NCI-H2029 treated with DMSO at 0.1 percent for 48 hours (cell line): ENCODE data around the gene ZNRF1.

Experiments
- DNase-seq: peaks from one replicate; lab custom pipeline; 2025; lab: John Stamatoyannopoulos, UW

The ZNRF1 gene

DNA sequence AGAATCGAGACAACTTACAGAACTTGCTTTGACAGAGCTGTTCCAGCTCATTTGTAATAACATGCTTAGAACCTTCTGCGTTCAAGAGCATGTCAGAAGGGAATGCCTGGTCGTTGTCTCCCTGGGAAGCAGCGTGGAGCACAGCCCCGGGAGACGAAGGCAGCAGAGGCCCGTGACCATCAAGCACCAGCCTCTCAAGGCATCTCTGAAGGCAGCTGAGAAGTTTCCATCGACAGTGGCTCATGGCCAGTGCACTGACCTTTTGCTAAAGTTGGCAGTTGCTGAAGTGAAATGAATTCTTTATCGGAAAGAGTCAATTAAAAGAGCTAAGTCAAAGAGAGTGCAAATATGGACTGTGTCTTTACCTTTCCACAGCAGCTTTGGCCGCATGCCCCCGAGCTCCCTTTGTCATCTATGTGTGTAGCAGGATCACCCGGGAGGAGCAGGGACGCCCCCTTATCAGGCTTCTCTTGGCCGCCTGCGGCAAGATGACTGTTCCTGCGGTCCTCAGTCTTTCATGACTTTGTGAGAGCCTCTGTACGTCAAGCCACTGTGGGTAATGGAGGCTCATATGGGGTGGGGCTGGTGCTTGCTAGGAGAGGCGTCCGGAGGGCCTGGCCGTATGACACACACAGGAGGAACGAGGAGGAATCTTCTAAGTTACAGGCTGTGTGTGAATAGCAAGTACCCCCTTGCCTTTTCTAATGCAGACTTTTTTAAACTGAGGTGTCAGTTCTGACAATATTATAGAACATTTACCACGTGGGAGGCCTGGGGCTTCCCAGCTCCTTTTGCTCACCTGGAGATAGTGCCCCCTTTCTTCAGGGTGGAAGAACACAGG, 63.5 kb downstream of the ZNRF1 start:
- no peak for DNase-seq

DNA sequence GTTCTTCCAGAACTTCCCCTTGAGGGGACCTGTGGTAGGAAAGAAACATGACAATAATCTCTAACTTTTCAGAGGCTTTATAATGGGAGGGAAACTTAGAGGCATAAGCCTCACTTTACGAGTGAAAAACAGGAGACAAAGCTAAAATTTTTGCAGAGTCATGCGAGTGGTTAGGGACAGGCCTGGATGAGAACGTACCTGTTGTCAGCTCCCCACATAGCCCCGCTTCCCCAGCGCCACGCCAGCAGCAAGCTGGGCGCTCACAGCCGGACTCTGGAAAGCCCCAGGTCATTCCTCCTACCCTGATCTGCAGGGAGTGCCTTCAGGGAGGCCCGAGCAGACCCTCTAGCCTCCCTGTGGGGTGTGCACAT, 64.1 kb downstream of the ZNRF1 start:
- no peak for DNase-seq

DNA sequence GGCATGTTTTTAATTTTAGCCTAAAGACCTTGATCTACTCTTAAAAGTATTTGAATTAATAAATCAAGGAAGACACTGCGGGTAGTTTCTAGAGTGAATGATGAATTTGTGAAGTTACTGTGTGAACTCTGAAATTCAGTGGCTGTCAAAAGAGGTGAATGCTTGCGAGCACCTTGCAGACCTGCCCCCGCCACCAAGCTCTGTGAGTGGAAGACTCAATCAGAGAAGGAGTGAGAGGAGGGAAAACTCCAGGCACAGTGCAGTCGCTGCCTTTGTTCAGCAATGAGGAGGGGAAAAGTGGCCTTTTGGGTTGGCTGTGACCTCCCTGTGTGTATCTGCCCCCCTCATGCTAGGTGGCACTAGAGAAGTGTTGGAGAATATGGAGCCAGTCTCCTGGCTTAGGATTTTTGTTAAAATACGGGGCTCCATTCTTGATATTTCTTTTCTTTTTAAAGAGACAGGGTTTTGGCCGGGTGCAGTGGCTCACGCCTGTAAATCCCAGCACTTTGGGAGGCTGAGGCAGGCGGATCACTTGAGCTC, 64.8 kb downstream of the ZNRF1 start:
- DNase-seq: no peak

DNA sequence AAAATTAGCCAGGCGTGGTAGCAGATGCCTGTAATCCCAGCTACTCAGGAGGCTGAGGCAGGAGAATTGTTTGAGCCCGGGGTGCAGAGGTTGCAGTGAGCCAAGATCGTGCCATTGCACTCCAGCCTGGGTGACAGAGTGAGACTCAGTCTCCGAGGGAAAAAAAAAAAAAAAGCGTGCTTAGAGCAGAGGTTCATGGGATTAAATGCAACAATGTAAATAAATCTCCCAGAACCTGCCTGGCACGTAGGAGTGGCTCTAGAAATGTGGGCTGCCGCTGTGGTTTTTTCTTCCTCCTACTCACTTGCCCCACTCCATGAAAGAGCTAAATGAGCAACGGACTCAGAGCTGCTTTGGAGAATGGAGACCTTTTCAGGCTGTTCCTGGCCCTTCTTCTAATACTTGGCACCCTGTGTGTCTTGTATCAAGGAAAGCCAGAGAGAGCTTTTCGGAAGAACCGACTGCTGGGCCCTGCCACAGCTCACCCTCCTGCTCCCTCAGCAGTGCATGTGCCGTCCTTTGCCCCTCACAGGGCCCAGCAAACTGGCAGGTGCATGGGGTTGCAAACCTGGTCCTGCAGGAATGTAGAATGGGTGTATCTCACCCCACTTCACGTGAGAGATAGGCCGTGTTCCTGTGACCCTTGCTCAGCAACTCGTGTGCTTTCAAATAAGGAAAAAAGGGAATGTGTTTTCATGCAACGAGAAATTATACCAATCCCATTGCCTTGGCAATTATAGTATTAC, 65.8 kb downstream of the ZNRF1 start:
- DNase-seq: peak; percentile 54

DNA sequence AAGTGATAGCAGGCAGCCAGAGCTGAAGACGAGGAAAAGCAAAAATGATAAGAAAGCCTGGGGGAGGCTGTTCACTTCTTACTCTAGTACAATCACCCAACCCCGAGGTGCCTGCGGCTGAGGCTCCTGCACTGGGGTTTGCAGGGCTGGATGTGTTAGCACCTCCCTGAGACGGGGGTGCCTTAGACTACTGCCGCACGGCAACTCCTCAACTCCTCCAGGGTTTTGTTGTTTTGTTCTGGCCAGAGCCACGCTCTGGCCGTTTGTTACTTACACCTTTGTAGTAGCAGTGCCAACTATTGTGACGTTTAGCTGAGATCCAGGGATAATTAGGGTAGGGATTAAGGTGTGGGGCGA, 66.3 kb downstream of the ZNRF1 start:
- DNase-seq: no peak

DNA sequence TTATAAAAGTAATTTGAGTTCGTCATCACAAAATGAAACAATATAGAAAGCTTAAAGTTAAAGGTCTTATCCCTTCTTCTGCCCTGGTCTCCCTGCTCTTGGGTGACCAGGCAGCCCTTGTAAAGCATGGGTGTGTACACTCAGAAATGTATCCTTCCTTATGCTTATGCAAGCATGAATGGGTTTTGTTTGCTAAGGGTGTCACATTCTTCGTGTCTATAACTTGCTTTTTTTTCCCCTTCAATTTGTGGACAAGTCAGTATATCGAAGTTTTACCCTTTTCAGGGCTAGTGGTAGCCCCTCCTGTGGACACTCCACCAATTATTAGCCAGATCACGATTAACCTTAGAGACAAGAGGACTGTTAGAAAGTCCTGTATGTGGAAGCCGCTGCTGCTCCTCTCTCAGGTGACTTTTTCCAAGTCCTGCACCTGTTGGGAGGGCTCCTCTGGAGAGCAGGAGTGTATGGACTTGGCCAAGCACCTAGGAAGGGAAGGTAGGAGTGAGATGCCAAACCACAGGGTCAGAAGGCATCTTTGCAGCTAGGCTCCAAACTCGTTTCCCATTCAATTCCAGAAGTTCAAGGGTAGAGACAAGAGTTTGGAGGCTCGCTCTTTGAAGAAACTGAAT, 66.8 kb downstream of the ZNRF1 start:
- no peak for DNase-seq

DNA sequence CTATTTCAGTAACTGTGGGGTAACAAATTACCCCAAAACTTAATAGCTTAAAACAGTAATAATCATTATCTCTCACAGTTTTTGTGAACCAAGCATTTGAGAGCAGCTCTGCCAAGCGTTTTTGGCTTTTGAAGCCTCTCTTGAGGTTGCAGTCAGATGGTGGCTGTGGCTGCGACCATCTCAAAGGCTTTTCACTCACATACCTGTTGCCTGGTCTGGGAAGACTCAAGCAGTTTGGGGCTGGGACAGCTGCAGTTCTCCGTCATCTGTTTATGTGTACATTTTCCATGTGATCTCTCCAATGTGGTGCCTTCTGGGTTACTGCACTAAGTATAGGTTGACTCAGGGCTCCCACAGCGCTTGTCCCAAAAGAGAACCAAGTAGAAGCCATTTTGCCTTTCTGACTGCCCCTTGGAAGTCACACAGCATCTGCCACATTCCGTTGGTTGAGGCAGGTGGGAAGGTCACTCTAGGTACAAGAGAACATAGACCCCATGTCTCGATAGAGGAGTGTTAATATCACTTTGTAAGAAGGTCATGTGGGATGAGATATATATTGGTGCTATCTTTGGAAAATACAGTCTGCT, 68.1 kb downstream of the ZNRF1 start:
- DNase-seq: no peak

DNA sequence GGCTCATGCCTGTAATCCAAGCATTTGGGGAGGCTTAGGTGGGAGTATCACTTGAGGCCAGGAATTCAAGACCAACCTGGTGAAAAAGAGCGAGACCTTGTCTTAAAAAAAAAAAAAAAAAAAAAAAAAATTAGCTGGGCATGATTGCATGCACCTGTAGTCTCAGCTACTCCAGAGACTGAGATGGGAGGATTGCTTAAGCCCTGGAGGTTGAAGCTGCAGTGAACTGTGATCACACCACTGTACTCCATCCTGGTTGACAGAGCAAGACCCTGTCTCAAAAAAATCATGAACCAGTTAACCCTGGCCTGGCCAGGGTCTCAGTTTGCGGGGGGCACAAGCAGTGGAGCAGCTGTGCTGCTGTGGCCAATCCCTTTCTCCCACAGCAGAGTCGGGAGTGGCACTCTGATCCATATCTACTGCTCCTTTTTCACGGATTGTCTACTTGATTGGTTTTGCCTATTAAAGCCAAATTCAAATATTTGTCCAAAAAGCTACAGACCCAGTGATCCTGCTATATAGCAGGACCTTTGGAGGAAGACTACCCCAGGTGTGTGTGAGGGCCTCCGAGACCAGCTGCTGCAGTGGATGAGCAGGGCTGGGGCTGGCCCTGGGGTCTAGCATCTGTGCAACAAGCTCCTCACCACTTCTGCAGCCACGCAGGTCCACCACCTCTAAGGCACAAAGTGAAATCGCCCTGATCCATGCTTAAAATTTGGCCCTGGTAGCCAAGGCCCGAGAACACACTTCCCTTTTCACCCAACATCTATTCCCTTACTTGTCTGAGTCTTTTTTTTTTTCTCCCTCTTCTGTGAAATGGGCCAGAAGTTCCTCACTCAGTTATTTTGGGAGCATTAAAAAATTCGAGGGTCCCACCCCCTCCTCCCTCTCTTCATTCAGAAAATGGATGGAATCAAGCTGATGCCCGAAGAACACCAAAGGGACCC, 69.5 kb downstream of the ZNRF1 start:
- no peak for DNase-seq

DNA sequence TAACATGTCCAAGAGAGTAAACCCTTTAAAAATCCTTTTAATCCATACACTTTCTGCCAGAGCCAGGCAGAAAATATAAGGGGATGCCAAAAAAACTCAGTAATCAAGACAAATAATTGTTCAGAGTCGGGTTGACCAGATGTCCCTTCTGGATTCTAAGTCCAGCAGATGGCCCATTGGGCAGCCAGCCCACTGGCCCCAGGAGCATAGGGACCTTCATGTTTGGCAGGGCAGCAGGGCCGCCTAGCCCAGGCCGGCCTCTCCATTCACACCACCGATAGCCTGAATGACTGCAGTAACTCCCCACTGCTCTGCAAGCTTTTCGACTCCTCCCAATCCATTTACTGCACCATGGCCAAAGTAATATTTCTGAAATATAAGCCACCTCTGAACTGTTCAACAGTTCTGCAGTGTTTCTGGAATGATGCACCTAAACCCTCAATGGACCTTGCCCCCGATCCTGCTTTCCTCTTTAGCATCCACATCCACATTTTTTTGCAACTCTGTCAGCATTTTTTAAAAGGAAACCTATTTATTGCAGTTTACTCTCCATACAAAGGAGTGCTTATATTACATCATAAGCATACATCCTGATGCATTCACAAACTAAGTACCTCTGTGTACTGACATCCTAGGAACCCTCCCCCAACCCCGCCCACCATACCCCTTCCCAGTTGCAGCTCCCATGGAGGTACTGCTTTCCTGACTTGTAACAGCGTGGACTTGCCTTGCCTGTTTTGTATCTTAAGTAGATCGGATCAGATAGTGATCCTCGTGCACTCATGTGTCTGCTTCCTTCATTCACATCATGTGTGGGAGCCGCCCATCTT, 71.4 kb downstream of the ZNRF1 start:
- no peak for DNase-seq

DNA sequence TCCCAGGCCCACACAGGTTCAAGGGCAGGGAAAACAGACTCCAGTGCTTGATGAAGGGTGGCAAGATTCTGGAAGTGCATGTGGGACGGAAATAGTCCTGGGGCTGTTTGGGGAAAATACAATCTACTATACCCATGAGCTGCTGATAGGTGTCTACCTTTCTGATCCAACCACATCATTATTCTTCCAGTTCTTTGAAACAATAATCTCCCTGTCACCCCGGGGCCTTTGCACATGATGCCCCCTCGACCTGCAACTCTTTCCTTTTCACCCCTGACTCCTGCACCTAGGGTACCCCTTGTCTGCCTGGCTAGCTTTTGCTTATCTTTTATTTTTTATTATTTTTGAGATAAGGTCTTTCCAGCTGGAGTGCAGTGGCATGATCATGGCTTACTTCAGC, 72.8 kb downstream of the ZNRF1 start:
- no peak for DNase-seq

DNA sequence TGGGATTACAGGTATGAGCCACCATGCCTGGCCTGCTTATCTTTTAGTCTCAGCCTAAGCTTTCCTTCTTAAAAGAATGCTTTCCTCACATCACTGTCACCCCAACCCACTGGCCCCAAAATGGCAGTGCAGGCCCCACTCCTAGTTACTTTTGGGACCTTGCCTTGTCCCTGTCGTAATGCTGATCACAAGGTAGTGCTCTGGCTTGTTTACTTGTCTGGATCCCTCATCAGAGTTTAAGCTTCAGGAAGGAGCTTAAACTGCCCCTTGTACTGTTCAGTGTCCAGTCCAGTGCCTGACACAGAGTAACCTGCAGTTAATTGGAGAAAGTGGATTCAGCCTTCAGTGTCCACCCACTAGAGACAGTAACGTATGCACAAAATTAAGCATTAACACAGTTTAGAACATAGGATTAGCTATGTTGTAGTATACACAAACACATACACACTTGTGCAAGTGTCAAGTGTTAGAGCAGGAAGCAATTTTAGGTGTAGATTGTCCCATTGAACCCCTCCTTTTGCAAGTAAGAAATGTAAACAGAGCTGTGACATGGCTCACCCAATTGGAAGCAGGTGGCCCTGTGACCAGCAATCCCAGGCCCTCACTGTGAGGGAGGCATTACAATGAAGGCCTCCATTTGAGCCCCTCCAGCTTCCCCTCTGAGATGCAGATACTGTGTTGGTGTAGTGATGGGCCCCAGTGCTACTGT, 73.6 kb downstream of the ZNRF1 start:
- DNase-seq: no peak

DNA sequence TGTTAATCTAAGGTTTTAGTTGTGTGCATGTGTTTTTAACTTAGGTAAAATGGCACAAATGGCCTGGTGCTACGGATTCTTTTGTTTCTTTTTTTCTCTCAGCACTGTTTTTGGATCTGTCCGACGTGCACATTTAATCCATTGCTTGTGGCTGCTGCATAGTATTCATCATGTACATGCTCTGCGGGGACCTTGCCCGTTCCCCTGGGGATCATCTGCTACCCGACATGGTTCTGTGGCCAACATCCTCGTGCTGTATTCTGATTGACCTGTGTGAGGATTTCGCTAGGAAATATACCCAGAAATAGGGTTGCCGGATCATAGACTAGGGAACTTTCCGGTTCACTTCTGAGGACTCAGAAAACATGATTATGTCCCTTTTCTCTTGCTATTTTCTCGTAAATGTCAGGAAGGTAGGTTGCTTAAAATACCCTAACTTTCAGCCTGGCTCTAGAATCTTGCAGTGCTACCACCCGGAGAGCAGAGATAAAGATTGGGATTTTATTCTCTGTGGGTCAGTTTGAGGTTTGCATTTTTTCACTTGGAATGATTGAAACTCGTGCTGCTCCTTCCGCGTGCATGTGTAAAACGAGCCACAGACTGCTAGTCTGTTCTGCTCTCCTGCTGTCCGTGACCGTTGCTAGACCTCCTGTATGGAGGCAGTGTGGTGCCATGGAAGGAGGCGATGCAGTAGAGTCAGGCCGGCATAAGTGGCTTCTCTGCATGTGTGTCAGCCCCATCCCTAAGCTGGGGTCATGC, 74.9 kb downstream of the ZNRF1 start:
- DNase-seq: no peak

DNA sequence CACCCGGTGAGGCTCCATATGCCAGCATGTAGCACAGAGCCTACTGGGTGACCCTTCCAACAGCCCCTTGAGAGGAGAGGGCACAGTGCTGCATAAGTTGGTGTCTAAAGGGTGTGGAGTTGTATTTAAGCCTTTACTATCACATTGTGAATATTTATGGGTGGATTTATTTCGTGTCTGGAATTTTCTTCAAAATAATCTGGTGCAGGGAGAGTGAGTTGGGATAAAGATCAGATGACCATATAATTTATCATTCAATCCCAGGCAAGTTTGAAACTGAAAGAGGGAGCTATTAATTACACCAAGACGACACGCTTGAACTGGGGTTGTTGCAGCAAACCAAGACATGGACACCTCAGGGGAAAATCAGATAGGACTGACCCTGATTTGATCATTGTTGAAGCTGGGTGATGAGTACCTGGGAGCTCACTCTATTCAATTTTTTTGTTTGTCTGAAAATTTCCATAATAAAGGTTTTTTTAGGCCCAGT, 75.5 kb downstream of the ZNRF1 start:
- no peak for DNase-seq

DNA sequence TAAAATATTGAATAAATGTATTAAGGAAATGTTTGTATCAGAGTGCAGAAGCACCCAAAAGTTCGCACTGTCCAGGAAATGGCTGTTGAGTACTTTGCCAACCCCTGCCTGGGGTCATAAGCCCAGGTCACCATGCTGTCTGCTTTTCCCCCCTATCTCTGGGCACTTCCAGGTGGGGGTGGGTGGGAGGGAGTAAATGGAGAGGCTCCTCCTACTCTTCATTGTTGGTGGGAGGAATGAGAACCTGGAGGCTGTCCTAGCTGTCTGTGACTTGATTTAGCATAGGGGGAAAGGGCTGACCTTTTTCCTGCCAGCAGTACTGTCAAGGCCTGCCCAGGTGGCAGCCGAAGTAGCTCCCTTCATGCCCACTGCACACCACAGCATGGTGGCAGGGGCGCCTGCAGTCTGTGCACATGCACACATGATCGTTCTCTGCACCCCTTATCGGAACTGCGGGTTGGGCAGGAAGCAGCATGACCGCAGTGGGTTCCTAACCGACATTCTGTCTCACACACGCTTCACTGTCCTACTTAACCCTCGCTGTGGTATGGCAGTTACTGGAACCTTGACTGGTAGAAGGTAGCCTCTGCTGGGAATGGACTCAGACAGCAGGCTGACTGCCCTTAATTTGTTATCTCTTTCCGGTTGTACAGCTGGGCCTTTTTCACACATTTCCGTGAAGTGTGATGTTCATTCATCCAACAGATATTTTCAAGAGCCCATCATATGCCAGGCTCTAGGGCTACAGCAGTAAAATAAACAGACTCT, 76.3 kb downstream of the ZNRF1 start:
- DNase-seq: no peak

DNA sequence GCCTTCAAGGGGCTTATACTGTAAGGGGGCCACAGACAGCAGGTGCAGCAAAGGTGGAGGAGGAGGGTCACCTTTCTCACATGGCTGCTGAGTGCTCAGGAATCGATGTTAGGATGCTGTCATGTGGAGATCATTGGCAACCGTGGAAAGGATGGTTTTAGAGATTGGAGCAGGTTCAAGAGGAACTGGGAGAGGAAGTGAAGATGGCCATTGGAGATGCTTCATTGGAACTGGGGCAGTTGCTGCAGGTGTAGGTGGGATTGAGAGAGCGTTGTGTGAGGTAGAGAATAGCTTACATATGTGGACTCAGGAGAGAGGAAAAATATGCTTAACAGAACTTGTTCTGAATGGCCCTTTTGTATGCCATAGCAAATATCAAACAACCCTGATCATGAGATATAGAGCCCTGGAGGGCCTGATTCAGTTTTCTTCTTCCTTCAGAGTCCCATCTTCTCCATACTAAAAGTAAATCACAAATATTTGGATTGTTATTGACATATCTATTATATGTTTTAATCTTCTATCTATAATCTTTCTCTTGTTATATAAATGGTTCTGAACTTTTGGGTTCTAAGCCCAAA, 77.0 kb downstream of the ZNRF1 start:
- DNase-seq: no peak

DNA sequence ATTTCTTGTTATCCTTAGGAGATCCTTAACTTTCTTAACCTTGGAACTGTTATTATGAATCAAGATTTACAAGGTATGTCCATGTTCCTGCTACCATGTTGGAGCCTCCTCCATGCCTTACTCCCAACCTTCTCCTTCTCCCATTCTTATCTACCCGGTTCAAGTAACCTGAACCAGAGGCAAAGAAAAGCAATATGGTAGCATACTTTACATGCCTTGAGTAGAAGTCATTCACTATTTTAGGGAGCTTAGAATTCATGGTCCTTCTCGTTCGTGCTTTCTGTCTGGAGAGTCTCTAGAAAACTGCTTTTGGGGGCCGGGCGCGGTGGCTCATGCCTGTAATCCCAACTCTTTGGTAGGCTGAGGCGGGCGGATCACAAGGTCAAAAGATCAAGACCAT, 80.1 kb downstream of the ZNRF1 start:
- no peak for DNase-seq

DNA sequence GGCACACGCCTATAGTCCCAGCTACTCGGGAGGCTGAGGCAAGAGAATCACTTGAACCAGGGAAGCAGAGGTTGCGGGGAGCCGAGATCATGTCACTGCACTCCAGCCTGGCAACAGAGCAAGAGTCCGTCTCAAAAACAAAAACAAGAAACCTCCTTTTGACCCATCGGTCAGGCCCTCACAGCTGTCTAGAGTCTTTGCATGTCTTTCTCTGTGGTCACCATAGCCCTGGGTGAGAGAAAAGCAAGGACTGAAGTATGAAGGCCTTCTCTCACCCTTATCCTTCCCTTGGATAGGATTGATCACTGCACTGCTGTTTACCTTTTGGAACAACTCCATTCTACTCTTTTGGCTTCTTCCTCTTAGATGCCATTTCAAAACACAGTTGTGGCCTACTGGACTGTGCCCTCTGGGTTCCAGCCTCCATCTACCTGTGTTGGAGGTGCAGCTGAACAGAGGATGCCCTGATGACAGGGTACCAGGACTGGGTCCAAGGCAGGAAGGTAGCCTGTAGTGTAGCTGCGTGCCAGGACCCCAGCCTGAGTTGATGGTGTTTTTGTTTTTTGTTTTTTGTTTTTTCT, 80.6 kb downstream of the ZNRF1 start:
- DNase-seq: no peak
